Sigmoid colon (tissue), 3 donors: ENCODE measurements around the gene PRKN.

ENCODE experiments used
- POLR2A ChIP-seq, 2 donors: fragments of 450-650 bp; IDR thresholded peaks; one replicate each; pipeline ENCODE4 v1.6.1; 2016; ENCODE audit warnings: antibody characterized with exemption in 2 of 2, mild to moderate bottlenecking in 2 of 2, moderate library complexity in 2 of 2
- TF ChIP-seq, protein P1 (sequence below), 4 experiments: fragments of 450-650 bp in 3 of 4; fragments of 200-600 bp in 1 of 4; IDR thresholded peaks; one replicate each; pipeline ENCODE4 v1.5.1; 2016 to 2019; ENCODE audit warnings: antibody characterized with exemption in 4 of 4, mild to moderate bottlenecking in 3 of 4, moderate library complexity in 2 of 4

GRCh38 chr6:161442420-161442819 lies 1285.1 kb downstream of the PRKN start:
- no peak for TF ChIP-seq POLR2A (IDR thresholded peaks at IDR 0.05)
- TF ChIP-seq, protein P1, sequence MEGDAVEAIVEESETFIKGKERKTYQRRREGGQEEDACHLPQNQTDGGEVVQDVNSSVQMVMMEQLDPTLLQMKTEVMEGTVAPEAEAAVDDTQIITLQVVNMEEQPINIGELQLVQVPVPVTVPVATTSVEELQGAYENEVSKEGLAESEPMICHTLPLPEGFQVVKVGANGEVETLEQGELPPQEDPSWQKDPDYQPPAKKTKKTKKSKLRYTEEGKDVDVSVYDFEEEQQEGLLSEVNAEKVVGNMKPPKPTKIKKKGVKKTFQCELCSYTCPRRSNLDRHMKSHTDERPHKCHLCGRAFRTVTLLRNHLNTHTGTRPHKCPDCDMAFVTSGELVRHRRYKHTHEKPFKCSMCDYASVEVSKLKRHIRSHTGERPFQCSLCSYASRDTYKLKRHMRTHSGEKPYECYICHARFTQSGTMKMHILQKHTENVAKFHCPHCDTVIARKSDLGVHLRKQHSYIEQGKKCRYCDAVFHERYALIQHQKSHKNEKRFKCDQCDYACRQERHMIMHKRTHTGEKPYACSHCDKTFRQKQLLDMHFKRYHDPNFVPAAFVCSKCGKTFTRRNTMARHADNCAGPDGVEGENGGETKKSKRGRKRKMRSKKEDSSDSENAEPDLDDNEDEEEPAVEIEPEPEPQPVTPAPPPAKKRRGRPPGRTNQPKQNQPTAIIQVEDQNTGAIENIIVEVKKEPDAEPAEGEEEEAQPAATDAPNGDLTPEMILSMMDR (IDR thresholded peaks at IDR 0.05): no peak
